IMR-90 (cell line): ENCODE measurements around the gene MRPS9. TPM values are rescaled to one million over a fixed set of nuclear protein-coding genes. Genes with fewer than 3 reads are reported as not detected.
A peak's percentile ranks its signal among the peaks of the same experiment; 100 is the strongest.

Source experiments
- ATAC-seq: fragments of 200-7000 bp; cut with Tn5 transposase; 2 replicates; pipeline ENCODE4 v1.9.1; 2020; ENCODE audit warnings: low read depth, mild to moderate bottlenecking, moderate library complexity
- BruUV-seq: library from RNA; stranded (reverse); fragments of 400-500 nt; replicated peaks from 2 replicates; lab custom pipeline; 2021; lab: Mats Ljungman, UMichigan
- CTCF ChIA-PET: fragments of 300-600 bp; formaldehyde crosslinking; extraction: SDS; loops from one replicate; lab custom pipeline; 2021; ENCODE audit warnings: antibody characterized with exemption; lab: Yijun Ruan, JAX
- POLR2A ChIA-PET: fragments of 300-600 bp; sonication (Branson Sonifier 250); formaldehyde crosslinking; loops from one replicate; lab custom pipeline; 2022; ENCODE audit warnings: antibody characterized with exemption; ENCODE audit not compliant: unreplicated experiment; lab: Charles Lee
- DNase-seq: peaks from one replicate; pipeline ENCODE4 v3.0.0; 2013
- H2AFZ ChIP-seq: replicated peaks from 2 replicates; pipeline ENCODE3; 2013; ENCODE audit warnings: low read length, mild to moderate bottlenecking; ENCODE audit not compliant: poor library complexity
- H2AK5ac ChIP-seq: 2 replicates; pipeline ENCODE4 v1.6.1; 2013; ENCODE audit warnings: low read depth, low read length, inconsistent platforms
- H2AK9ac ChIP-seq: replicated peaks from 2 replicates; pipeline ENCODE3; 2013; ENCODE audit warnings: mild to moderate bottlenecking, low read depth, low read length, moderate library complexity; ENCODE audit not compliant: poor library complexity
- H2BK120ac ChIP-seq: 2 replicates; pipeline ENCODE4 v1.6.1; 2013; ENCODE audit warnings: low read depth, low read length, inconsistent platforms
- H2BK15ac ChIP-seq: 3 replicates; pipeline ENCODE4 v1.6.1; 2013; ENCODE audit warnings: low read depth, low read length, inconsistent platforms
- H2BK20ac ChIP-seq: 2 replicates; pipeline ENCODE4 v1.6.1; 2013; ENCODE audit warnings: low read depth, mild to moderate bottlenecking, inconsistent platforms, low read length, moderate library complexity
- H2BK5ac ChIP-seq: 2 replicates; pipeline ENCODE4 v1.6.1; 2013; ENCODE audit warnings: mild to moderate bottlenecking, low read depth, low read length, inconsistent platforms; ENCODE audit not compliant: poor library complexity, severe bottlenecking
- H3K14ac ChIP-seq: replicated peaks from 2 replicates; pipeline ENCODE4 v1.6.1; 2013; ENCODE audit warnings: low read depth, low read length, inconsistent platforms
- H3K18ac ChIP-seq: 2 replicates; pipeline ENCODE4 v1.6.1; 2013; ENCODE audit warnings: low read depth, low read length, control low read depth
- H3K23ac ChIP-seq: 2 replicates; pipeline ENCODE4 v1.6.1; 2013; ENCODE audit warnings: low read depth, low read length, inconsistent platforms
- H3K27ac ChIP-seq: 2 replicates; pipeline ENCODE4 v1.5.1; 2013; ENCODE audit warnings: mild to moderate bottlenecking, control low read depth, low read length; ENCODE audit not compliant: insufficient read depth
- H3K27me3 ChIP-seq: 2 replicates; pipeline ENCODE4 v1.6.1; 2013; ENCODE audit warnings: low read length; ENCODE audit not compliant: control insufficient read depth, insufficient read depth
- H3K36me3 ChIP-seq: 2 replicates; pipeline ENCODE4 v1.6.1; 2013; ENCODE audit warnings: low read length, mixed read lengths; ENCODE audit not compliant: control insufficient read depth, insufficient read depth
- H3K4ac ChIP-seq: 2 replicates; pipeline ENCODE4 v1.6.1; 2013; ENCODE audit warnings: low read depth, low read length, inconsistent platforms
- H3K4me1 ChIP-seq: 2 replicates; pipeline ENCODE4 v1.6.1; 2013; ENCODE audit warnings: low read length, mixed read lengths; ENCODE audit not compliant: control insufficient read depth, insufficient read depth
- H3K4me2 ChIP-seq: 2 replicates; pipeline ENCODE4 v1.6.1; 2013; ENCODE audit warnings: low read depth, mild to moderate bottlenecking, control low read depth, low read length, moderate library complexity
- H3K4me3 ChIP-seq: 2 replicates; pipeline ENCODE4 v1.5.1; 2013; ENCODE audit warnings: low read depth, mild to moderate bottlenecking, control low read depth, low read length, moderate library complexity; ENCODE audit not compliant: insufficient read depth
- H3K56ac ChIP-seq: 2 replicates; pipeline ENCODE4 v1.6.1; 2013; ENCODE audit warnings: low read length, inconsistent platforms; ENCODE audit not compliant: insufficient read depth; ENCODE audit errors: extremely low read depth
- H3K79me1 ChIP-seq, 2 experiments: 2 replicates each; pipeline ENCODE4 v1.6.1; 2013; ENCODE audit warnings: low read length in 2 of 2, inconsistent platforms in 1 of 2, low read depth in 1 of 2
- H3K9ac ChIP-seq: 2 replicates; pipeline ENCODE4 v1.6.1; 2013; ENCODE audit warnings: low read depth, low read length, control low read depth
- H3K9me1 ChIP-seq: 2 replicates; pipeline ENCODE4 v1.6.1; 2013; ENCODE audit warnings: low read length, inconsistent platforms; ENCODE audit not compliant: insufficient read depth
- H3K9me3 ChIP-seq: 2 replicates; pipeline ENCODE4 v1.6.1; 2013; ENCODE audit warnings: low read length; ENCODE audit not compliant: control insufficient read depth, insufficient read depth
- H4K20me1 ChIP-seq: 2 replicates; pipeline ENCODE4 v1.6.1; 2013; ENCODE audit warnings: low read length, inconsistent platforms; ENCODE audit not compliant: insufficient read depth
- H4K5ac ChIP-seq: 2 replicates; pipeline ENCODE4 v1.6.1; 2013; ENCODE audit warnings: mild to moderate bottlenecking, low read depth, low read length, control low read depth
- H4K8ac ChIP-seq, 2 experiments: 2 replicates each; pipeline ENCODE4 v1.6.1; 2013; ENCODE audit warnings: low read depth in 2 of 2, low read length in 2 of 2, control low read depth in 1 of 2, inconsistent platforms in 1 of 2
- H4K91ac ChIP-seq: 2 replicates; pipeline ENCODE4 v1.6.1; 2013; ENCODE audit warnings: low read depth, low read length, inconsistent platforms; ENCODE audit not compliant: insufficient read depth
- BHLHE40 ChIP-seq: fragments of 150-350 bp; IDR thresholded peaks from 2 replicates; pipeline ENCODE4 v1.6.1; 2016; ENCODE audit warnings: mild to moderate bottlenecking, low read depth, low read length
- CHD1 ChIP-seq: IDR thresholded peaks from 2 replicates; pipeline ENCODE4 v1.6.1; 2012; ENCODE audit warnings: low read depth, low read length, improper control_type of control experiment
- ELK1 ChIP-seq: fragments of 150-350 bp; IDR thresholded peaks from 2 replicates; pipeline ENCODE4 v1.6.1; 2016; ENCODE audit warnings: low read depth, mild to moderate bottlenecking, low read length, moderate library complexity, borderline replicate concordance
- MAZ ChIP-seq: IDR thresholded peaks from 2 replicates; pipeline ENCODE4 v1.6.1; 2012; ENCODE audit warnings: low read depth, mild to moderate bottlenecking, low read length, improper control_type of control experiment, moderate library complexity, borderline replicate concordance
- MXI1 ChIP-seq: IDR thresholded peaks from 2 replicates; pipeline ENCODE4 v1.6.1; 2012; ENCODE audit warnings: low read depth, mild to moderate bottlenecking, low read length, moderate library complexity, borderline replicate concordance
- NFE2L2 ChIP-seq: fragments of 150-350 bp; IDR thresholded peaks from 2 replicates; pipeline ENCODE4 v1.6.1; 2016; ENCODE audit warnings: low read depth, mild to moderate bottlenecking, low read length
- WGBS, 2 experiments: methylation state at CpG; one replicate each; pipeline versions ENCODE4 v1.1.5 to v1.1.7; 2013; ENCODE audit warnings: missing lambda C conversion rate in 2 of 2; ENCODE audit not compliant: insufficient read length in 1 of 2; ENCODE audit errors: extremely low coverage in 2 of 2; 5-methylcytosine and 5-hydroxymethylcytosine counted together
- dilution Hi-C: fragments of 300-500 bp; cut with HindIII; formaldehyde crosslinking; loops from one replicate; pipeline ENCODE4 v1.14.3; 2018; ENCODE audit warnings: low sequenced_read_pairs; ENCODE audit not compliant: unreplicated experiment
- in situ Hi-C: fragments of 300-500 bp; cut with MboI; formaldehyde crosslinking; loops from 3 replicates; pipeline ENCODE4 v1.14.3; 2019; ENCODE audit warnings: low sequenced_read_pairs, inconsistent platforms, mixed read lengths
- intact Hi-C: fragments of 100-400 bp; cut with micrococcal nuclease; formaldehyde crosslinking; loops from 2 replicates; pipeline ENCODE4 v1.10.0; 2022
- polyA plus RNA-seq, 3 experiments: library from polyadenylated mRNA; depleted of rRNA; stranded (reverse); fragments of >200 nt; gene quantifications; 2 replicates each; pipeline ENCODE4 v1.2.3, GENCODE V29; 2012; ENCODE audit warnings: low replicate concordance in 1 of 3
- total RNA-seq: library from RNA; depleted of rRNA; stranded (reverse); fragments of >200 nt; gene quantifications from 2 replicates; pipeline ENCODE4 v1.2.3, GENCODE V29; 2012
- TF ChIP-seq, protein P1 (sequence below): conservative IDR thresholded peaks from 2 replicates; pipeline ENCODE4 v1.5.1; 2012; ENCODE audit warnings: mild to moderate bottlenecking, low read depth, low read length, improper control_type of control experiment
- TF ChIP-seq, protein P2 (sequence below): fragments of 150-350 bp; IDR thresholded peaks from 2 replicates; pipeline ENCODE4 v1.6.1; 2017; ENCODE audit warnings: mild to moderate bottlenecking, antibody characterized with exemption, low read length, low read depth

The MRPS9 gene
- total and polyA plus RNA-seq, 2 of the 4 experiments (the other 2 are of a cell fraction), result 20.6 to 27.7 TPM

DNA sequence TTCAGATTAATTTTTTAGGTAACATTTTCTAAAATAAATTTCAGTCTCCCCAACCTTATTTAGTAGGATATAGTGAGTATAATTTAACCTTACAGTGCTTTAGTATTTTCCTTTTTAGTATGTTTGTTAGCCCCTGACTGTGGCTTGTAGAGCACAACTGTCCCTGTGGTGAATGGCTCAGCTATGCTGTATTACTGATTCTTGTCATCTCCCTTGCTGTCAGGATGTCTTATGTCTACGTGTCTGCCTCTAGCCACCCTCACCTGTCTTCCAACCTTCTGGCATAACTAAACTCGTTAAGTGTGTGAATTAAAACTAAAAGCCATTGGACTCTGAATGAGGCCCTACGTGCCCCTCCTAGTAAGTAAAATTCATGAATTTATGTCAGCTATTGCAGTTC, 18.4 kb downstream of the MRPS9 start:
- WGBS, 2 experiments, result no CpG with 5 or more reads among the region's 3 CpGs
- in situ Hi-C loops (no loop called here), intact Hi-C loops (no loop called here), dilution Hi-C loops (no loop called here)
- Histone ChIP-seq H2BK5ac (no peak overlapping the region), H3K27me3 (no peaks in the 10 kb centered on the region), H3K79me1 (peaks cover 10 to 18% of the 10 kb centered on the region in 2 experiments), H3K23ac (no peak overlapping the region), H2BK120ac (no peak overlapping the region), H2AK9ac (no peak overlapping the region), H3K9me3 (no peaks in the 10 kb centered on the region), H3K4me3 (no peak overlapping the region), H3K27ac (no peak overlapping the region), H2BK20ac (no peak overlapping the region), H3K14ac (0 out of 2 replicates have a peak overlapping the region, but pooled peaks have one; percentile 66), H4K8ac (no peak overlapping the region), H2AFZ (no peak overlapping the region), H3K18ac (no peak overlapping the region), H3K4me1 (no peaks in the 10 kb centered on the region), H3K4me2 (no peak overlapping the region), H3K56ac (no peak overlapping the region), H4K5ac (no peak overlapping the region), H4K20me1 (no peaks in the 10 kb centered on the region), H3K4ac (no peak overlapping the region), H4K91ac (no peak overlapping the region), H3K9ac (no peak overlapping the region), H3K36me3 (no peaks in the 10 kb centered on the region), H2BK15ac (no peak overlapping the region), H2AK5ac (no peak overlapping the region), H3K9me1 (peaks cover under 1% of the 10 kb centered on the region; the same call in 1 of the 2 replicates)
- no peak for DNase-seq
- TF ChIP-seq BHLHE40, result no peak
- TF ChIP-seq, protein P1, sequence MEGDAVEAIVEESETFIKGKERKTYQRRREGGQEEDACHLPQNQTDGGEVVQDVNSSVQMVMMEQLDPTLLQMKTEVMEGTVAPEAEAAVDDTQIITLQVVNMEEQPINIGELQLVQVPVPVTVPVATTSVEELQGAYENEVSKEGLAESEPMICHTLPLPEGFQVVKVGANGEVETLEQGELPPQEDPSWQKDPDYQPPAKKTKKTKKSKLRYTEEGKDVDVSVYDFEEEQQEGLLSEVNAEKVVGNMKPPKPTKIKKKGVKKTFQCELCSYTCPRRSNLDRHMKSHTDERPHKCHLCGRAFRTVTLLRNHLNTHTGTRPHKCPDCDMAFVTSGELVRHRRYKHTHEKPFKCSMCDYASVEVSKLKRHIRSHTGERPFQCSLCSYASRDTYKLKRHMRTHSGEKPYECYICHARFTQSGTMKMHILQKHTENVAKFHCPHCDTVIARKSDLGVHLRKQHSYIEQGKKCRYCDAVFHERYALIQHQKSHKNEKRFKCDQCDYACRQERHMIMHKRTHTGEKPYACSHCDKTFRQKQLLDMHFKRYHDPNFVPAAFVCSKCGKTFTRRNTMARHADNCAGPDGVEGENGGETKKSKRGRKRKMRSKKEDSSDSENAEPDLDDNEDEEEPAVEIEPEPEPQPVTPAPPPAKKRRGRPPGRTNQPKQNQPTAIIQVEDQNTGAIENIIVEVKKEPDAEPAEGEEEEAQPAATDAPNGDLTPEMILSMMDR, result no peak
- TF ChIP-seq, protein P2, sequence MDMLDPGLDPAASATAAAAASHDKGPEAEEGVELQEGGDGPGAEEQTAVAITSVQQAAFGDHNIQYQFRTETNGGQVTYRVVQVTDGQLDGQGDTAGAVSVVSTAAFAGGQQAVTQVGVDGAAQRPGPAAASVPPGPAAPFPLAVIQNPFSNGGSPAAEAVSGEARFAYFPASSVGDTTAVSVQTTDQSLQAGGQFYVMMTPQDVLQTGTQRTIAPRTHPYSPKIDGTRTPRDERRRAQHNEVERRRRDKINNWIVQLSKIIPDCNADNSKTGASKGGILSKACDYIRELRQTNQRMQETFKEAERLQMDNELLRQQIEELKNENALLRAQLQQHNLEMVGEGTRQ, result no peak
- TF ChIP-seq MAZ, result no peak
- no peak for TF ChIP-seq MXI1
- TF ChIP-seq CHD1, result no peak
- TF ChIP-seq ELK1, result no peak
- TF ChIP-seq NFE2L2, result no peak
- ChIA-PET POLR2A (no interaction called here), CTCF (no interaction called here)
- no TSS peak for BruUV-seq
- no peak for ATAC-seq
